Neural progenitor cell (in vitro differentiated cells): ENCODE data around the gene NR3C2. TPM values are rescaled to one million over a fixed set of nuclear protein-coding genes. Genes with fewer than 3 reads are reported as not detected.

Experiments used
- DNase-seq: peaks from one replicate; pipeline ENCODE4 v3.0.0-alpha.2; 2016; ENCODE audit warnings: low spot score
- H2AFZ ChIP-seq: fragments of 200-600 bp; sonication (generic); replicated peaks from 2 replicates; pipeline ENCODE4 v1.6.1; 2016; ENCODE audit warnings: antibody characterized with exemption
- H3F3A ChIP-seq: fragments of 200-600 bp; sonication (generic); 2 replicates; pipeline ENCODE4 v1.6.1; 2016; ENCODE audit warnings: antibody characterized with exemption, low read depth
- H3K27ac ChIP-seq: fragments of 200-600 bp; sonication (generic); 2 replicates; pipeline ENCODE4 v1.5.1; 2016; ENCODE audit warnings: mild to moderate bottlenecking
- H3K27me3 ChIP-seq: fragments of 200-600 bp; sonication (generic); 2 replicates; pipeline ENCODE4 v1.6.1; 2016; ENCODE audit warnings: mild to moderate bottlenecking, moderate library complexity
- H3K36me3 ChIP-seq: fragments of 200-600 bp; sonication (generic); 2 replicates; pipeline ENCODE4 v1.5.1; 2016
- H3K4me1 ChIP-seq: fragments of 200-600 bp; sonication (generic); 2 replicates; pipeline ENCODE4 v1.6.1; 2016; ENCODE audit warnings: mixed run types
- H3K4me2 ChIP-seq: fragments of 200-600 bp; sonication (generic); 2 replicates; pipeline ENCODE4 v1.6.1; 2016
- H3K4me3 ChIP-seq: fragments of 200-600 bp; sonication (generic); 2 replicates; pipeline ENCODE4 v1.5.1; 2016
- H3K79me2 ChIP-seq: fragments of 200-600 bp; sonication (generic); 2 replicates; pipeline ENCODE4 v1.6.1; 2016; ENCODE audit warnings: low read depth
- H3K9ac ChIP-seq: fragments of 200-600 bp; sonication (generic); 2 replicates; pipeline ENCODE4 v1.6.1; 2016
- H3K9me3 ChIP-seq: fragments of 200-600 bp; sonication (generic); 2 replicates; pipeline ENCODE4 v1.5.1; 2016; ENCODE audit warnings: low read depth
- H4K20me1 ChIP-seq: fragments of 200-600 bp; sonication (generic); 2 replicates; pipeline ENCODE4 v1.6.1; 2016; ENCODE audit warnings: low read depth
- H3K27ac Mint-ChIP-seq: 3 replicates; pipeline ENCODE4 v1.8.0; 2021; ENCODE audit warnings: mixed read lengths
- H3K27me3 Mint-ChIP-seq: 2 replicates; pipeline ENCODE4 v1.8.0; 2022; ENCODE audit warnings: low read depth, mild to moderate bottlenecking, inconsistent platforms, moderate library complexity, mixed read lengths; ENCODE audit not compliant: insufficient read depth
- H3K36me3 Mint-ChIP-seq: 3 replicates; pipeline ENCODE4 v1.8.0; 2021; ENCODE audit warnings: mixed read lengths
- H3K4me1 Mint-ChIP-seq: 3 replicates; pipeline ENCODE4 v1.8.0; 2021; ENCODE audit warnings: mixed read lengths
- H3K4me3 Mint-ChIP-seq: 3 replicates; pipeline ENCODE4 v1.8.0; 2021; ENCODE audit warnings: mild to moderate bottlenecking, moderate library complexity, mixed read lengths
- H3K9me3 Mint-ChIP-seq: 3 replicates; pipeline ENCODE4 v1.8.0; 2020; ENCODE audit warnings: mixed read lengths
- CTCF ChIP-seq: fragments of 200-600 bp; sonication (generic); IDR thresholded peaks from 2 replicates; pipeline ENCODE4 v1.5.1; 2017; ENCODE audit warnings: antibody characterized with exemption, mild to moderate bottlenecking
- EZH2 ChIP-seq: fragments of 200-600 bp; sonication (generic); IDR thresholded peaks from 2 replicates; pipeline ENCODE4 v1.6.1; 2017; ENCODE audit warnings: antibody characterized with exemption, mild to moderate bottlenecking, moderate library complexity
- EZH2phosphoT487 ChIP-seq: fragments of 200-600 bp; sonication (generic); IDR thresholded peaks from 2 replicates; pipeline ENCODE4 v1.6.1; 2017; ENCODE audit warnings: antibody characterized with exemption
- total RNA-seq: library from RNA; depleted of rRNA; stranded (reverse); fragments of >200 nt; gene quantifications from 2 replicates; pipeline ENCODE4 v1.2.3, GENCODE V29; 2015; ENCODE audit warnings: low replicate concordance

The NR3C2 gene
- total RNA-seq, 1 donor from 2014 or later = 0.73 TPM

- no peaks in the 10 kb centered on the region for H3K4me1 ChIP-seq
- no peaks in the 10 kb centered on the region for H3F3A ChIP-seq
- no peak overlapping the region for H3K27ac ChIP-seq
- no peak overlapping the region for H3K4me2 ChIP-seq
- H3K36me3 Mint-ChIP-seq = peaks cover 9% of the 10 kb centered on the region
- no peaks in the 10 kb centered on the region for H3K4me1 Mint-ChIP-seq
- no peaks in the 10 kb centered on the region for H3K9me3 ChIP-seq
- no peaks in the 10 kb centered on the region for H3K36me3 ChIP-seq
- no peak overlapping the region for H2AFZ ChIP-seq
- no peak for TF ChIP-seq EZH2
- TF ChIP-seq CTCF = no peak
- TF ChIP-seq EZH2phosphoT487 = no peak
- H3K9me3 Mint-ChIP-seq = peaks cover 3% of the 10 kb centered on the region
- H3K27me3 ChIP-seq = no peaks in the 10 kb centered on the region
- H3K27ac Mint-ChIP-seq = no peak overlapping the region
- H3K4me3 ChIP-seq = no peak overlapping the region
- no peaks in the 10 kb centered on the region for H4K20me1 ChIP-seq
- H3K27me3 Mint-ChIP-seq = no peaks in the 10 kb centered on the region
- no peaks in the 10 kb centered on the region for H3K79me2 ChIP-seq
- no peak for DNase-seq
- no peak overlapping the region for H3K4me3 Mint-ChIP-seq
- H3K9ac ChIP-seq = no peak overlapping the region
These were observed 360.5 kb downstream of the NR3C2 start for GRCh38 chr4:148081745-148082144.

GRCh38 chr4:148081267-148081666 is 360.9 kb downstream of the NR3C2 start:
- Mint-ChIP-seq H3K27me3 (no peaks in the 10 kb centered on the region), H3K4me1 (no peaks in the 10 kb centered on the region), H3K36me3 (peaks cover 9% of the 10 kb centered on the region), H3K27ac (no peak overlapping the region), H3K4me3 (no peak overlapping the region), H3K9me3 (peaks cover 3% of the 10 kb centered on the region)
- DNase-seq = no peak
- Histone ChIP-seq H2AFZ (no peak overlapping the region), H3K9me3 (no peaks in the 10 kb centered on the region), H3K27me3 (no peaks in the 10 kb centered on the region), H3K79me2 (no peaks in the 10 kb centered on the region), H3F3A (no peaks in the 10 kb centered on the region), H3K36me3 (no peaks in the 10 kb centered on the region), H3K27ac (no peak overlapping the region), H3K4me2 (no peak overlapping the region), H3K9ac (no peak overlapping the region), H3K4me1 (no peaks in the 10 kb centered on the region), H3K4me3 (no peak overlapping the region), H4K20me1 (no peaks in the 10 kb centered on the region)
- TF ChIP-seq EZH2phosphoT487 = no peak
- TF ChIP-seq CTCF = no peak
- TF ChIP-seq EZH2 = no peak

GRCh38 chr4:148079961-148080360 is 362.3 kb downstream of the NR3C2 start:
- Mint-ChIP-seq H3K36me3 (peaks cover 19% of the 10 kb centered on the region), H3K9me3 (peaks cover 9% of the 10 kb centered on the region), H3K4me1 (no peaks in the 10 kb centered on the region), H3K27ac (no peak overlapping the region), H3K27me3 (no peaks in the 10 kb centered on the region), H3K4me3 (no peak overlapping the region)
- no peaks in the 10 kb centered on the region for H3K27me3 ChIP-seq
- H3K4me2 ChIP-seq = no peak overlapping the region
- no peak overlapping the region for H3K4me3 ChIP-seq
- no peaks in the 10 kb centered on the region for H3K79me2 ChIP-seq
- no peaks in the 10 kb centered on the region for H3K9me3 ChIP-seq
- H3K27ac ChIP-seq = no peak overlapping the region
- no peak overlapping the region for H3K9ac ChIP-seq
- no peak for DNase-seq
- H3F3A ChIP-seq = no peaks in the 10 kb centered on the region
- no peak overlapping the region for H2AFZ ChIP-seq
- no peaks in the 10 kb centered on the region for H3K36me3 ChIP-seq
- no peaks in the 10 kb centered on the region for H4K20me1 ChIP-seq
- TF ChIP-seq CTCF = no peak
- TF ChIP-seq EZH2phosphoT487 = no peak
- no peak for TF ChIP-seq EZH2
- no peaks in the 10 kb centered on the region for H3K4me1 ChIP-seq

- Histone ChIP-seq H3K36me3 (no peaks in the 10 kb centered on the region), H3K4me1 (no peaks in the 10 kb centered on the region), H3K79me2 (no peaks in the 10 kb centered on the region), H3K4me3 (no peak overlapping the region), H4K20me1 (no peaks in the 10 kb centered on the region), H3K4me2 (no peak overlapping the region), H3K9me3 (peaks cover 4% of the 10 kb centered on the region), H3K27me3 (no peaks in the 10 kb centered on the region), H3K27ac (no peak overlapping the region), H2AFZ (no peak overlapping the region), H3K9ac (no peak overlapping the region), H3F3A (no peaks in the 10 kb centered on the region)
- no peak overlapping the region for H3K4me3 Mint-ChIP-seq
- H3K36me3 Mint-ChIP-seq = peaks cover 33% of the 10 kb centered on the region
- H3K9me3 Mint-ChIP-seq = peaks cover 13% of the 10 kb centered on the region
- DNase-seq = no peak
- H3K4me1 Mint-ChIP-seq = no peaks in the 10 kb centered on the region
- TF ChIP-seq EZH2phosphoT487 (no peak), CTCF (no peak), EZH2 (no peak)
- H3K27ac Mint-ChIP-seq = no peak overlapping the region
- H3K27me3 Mint-ChIP-seq = no peaks in the 10 kb centered on the region
These were observed 364.2 kb downstream of the NR3C2 start for GRCh38 chr4:148078061-148078460.
